Esophagus muscularis mucosa (tissue), 4 donors: ENCODE data around the gene CREM. TPM values are rescaled to one million over a fixed set of nuclear protein-coding genes. Genes with fewer than 3 reads are reported as not detected.

Experiments
- DNase-seq: peaks from one replicate; pipeline ENCODE4 v3.0.0-alpha.2; 2017; ENCODE audit errors: extremely low spot score
- H3K27ac ChIP-seq, 4 donors: fragments of 200-600 bp; sonication (generic); replicated peaks in 1 of 4; 1 replicate in 3 of 4; 2 replicates in 1 of 4; pipeline ENCODE4 v1.5.1; 2016 to 2019; ENCODE audit warnings: mild to moderate bottlenecking in 1 of 4
- H3K27me3 ChIP-seq, 4 donors: fragments of 200-600 bp; sonication (generic); one replicate each; pipeline versions ENCODE4 v1.5.1 to v1.6.0; 2016 to 2019
- H3K36me3 ChIP-seq, 4 donors: fragments of 200-600 bp; sonication (generic); one replicate each; pipeline ENCODE4 v1.5.1; 2016 to 2019
- H3K4me1 ChIP-seq, 4 donors: fragments of 200-600 bp; sonication (generic); one replicate each; pipeline ENCODE4 v1.5.1; 2016 to 2019
- H3K4me3 ChIP-seq, 4 donors: fragments of 200-600 bp; sonication (generic); 1 replicate in 2 of 4; 2 replicates in 2 of 4; pipeline ENCODE4 v1.5.1; 2016 to 2019; ENCODE audit warnings: mild to moderate bottlenecking in 4 of 4, moderate library complexity in 1 of 4
- H3K9me3 ChIP-seq, 4 donors: fragments of 200-600 bp; sonication (generic); 1 replicate in 3 of 4; 2 replicates in 1 of 4; pipeline ENCODE4 v1.5.1; 2016 to 2019
- EP300 ChIP-seq: sonication (generic); formaldehyde crosslinking; IDR thresholded peaks from one replicate; pipeline ENCODE4 v1.6.1; 2017; ENCODE audit warnings: antibody characterized with exemption
- POLR2A ChIP-seq: fragments of 450-650 bp; IDR thresholded peaks from one replicate; pipeline ENCODE4 v1.6.1; 2017; ENCODE audit warnings: antibody characterized with exemption, moderate library complexity, mild to moderate bottlenecking, low read depth
- POLR2AphosphoS5 ChIP-seq, 2 donors: sonication (generic); formaldehyde crosslinking; IDR thresholded peaks; one replicate each; pipeline ENCODE4 v1.6.1; 2017; ENCODE audit warnings: antibody characterized with exemption in 2 of 2
- WGBS: methylation state at CpG from one replicate; pipeline ENCODE4 v1.1.5; 2018; 5-methylcytosine and 5-hydroxymethylcytosine counted together
- intact Hi-C: fragments of 100-400 bp; cut with DNase I; formaldehyde crosslinking; loops from one replicate; pipeline ENCODE4 v1.15.1; 2023
- total RNA-seq, 4 donors: library from RNA; depleted of rRNA; stranded (reverse); fragments of >200 nt; gene quantifications; one replicate each; pipeline versions ENCODE4 v1.1.0 to v1.2.1, GENCODE V29; 2016
- TF ChIP-seq, protein P1 (sequence below), 3 experiments: fragments of 200-600 bp in 2 of 3; fragments of 450-650 bp in 1 of 3; sonication (generic) in 2 of 3; IDR thresholded peaks; one replicate each; pipeline ENCODE4 v1.5.1; 2017 to 2019; ENCODE audit warnings: antibody characterized with exemption in 3 of 3, mild to moderate bottlenecking in 2 of 3, moderate library complexity in 1 of 3

The CREM gene
- total RNA-seq, 4 donors from 2014 or later: 25.7 to 65.9 (median 29.5) TPM

GRCh38 chr10:35194471-35194870, 67.8 kb downstream of the CREM start:
- no peaks in the 10 kb centered on the region for H3K27me3 ChIP-seq
- intact Hi-C loops: no loop called here
- H3K27ac ChIP-seq: peak overlapping the region; percentile 88 to 94 (median 90)
- H3K4me3 ChIP-seq: no peak overlapping the region
- H3K4me1 ChIP-seq: peaks cover 11 to 12% (median 11%) of the 10 kb centered on the region in 4 donors
- DNase-seq: no peak
- no peaks in the 10 kb centered on the region for H3K36me3 ChIP-seq
- TF ChIP-seq, protein P1, sequence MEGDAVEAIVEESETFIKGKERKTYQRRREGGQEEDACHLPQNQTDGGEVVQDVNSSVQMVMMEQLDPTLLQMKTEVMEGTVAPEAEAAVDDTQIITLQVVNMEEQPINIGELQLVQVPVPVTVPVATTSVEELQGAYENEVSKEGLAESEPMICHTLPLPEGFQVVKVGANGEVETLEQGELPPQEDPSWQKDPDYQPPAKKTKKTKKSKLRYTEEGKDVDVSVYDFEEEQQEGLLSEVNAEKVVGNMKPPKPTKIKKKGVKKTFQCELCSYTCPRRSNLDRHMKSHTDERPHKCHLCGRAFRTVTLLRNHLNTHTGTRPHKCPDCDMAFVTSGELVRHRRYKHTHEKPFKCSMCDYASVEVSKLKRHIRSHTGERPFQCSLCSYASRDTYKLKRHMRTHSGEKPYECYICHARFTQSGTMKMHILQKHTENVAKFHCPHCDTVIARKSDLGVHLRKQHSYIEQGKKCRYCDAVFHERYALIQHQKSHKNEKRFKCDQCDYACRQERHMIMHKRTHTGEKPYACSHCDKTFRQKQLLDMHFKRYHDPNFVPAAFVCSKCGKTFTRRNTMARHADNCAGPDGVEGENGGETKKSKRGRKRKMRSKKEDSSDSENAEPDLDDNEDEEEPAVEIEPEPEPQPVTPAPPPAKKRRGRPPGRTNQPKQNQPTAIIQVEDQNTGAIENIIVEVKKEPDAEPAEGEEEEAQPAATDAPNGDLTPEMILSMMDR (IDR thresholded peaks at IDR 0.05): no peak
- TF ChIP-seq EP300 (no peak), POLR2A (no peak), POLR2AphosphoS5 (IDR thresholded peaks at IDR 0.05) (no peak)
- no peaks in the 10 kb centered on the region for H3K9me3 ChIP-seq

- intact Hi-C loops: loop anchor here (1.0 kb wide), 1 partner anchor 69 kb away; the partner anchor contains the start of gene CREM
- 58% methylated on average over 1 of the region's 1 CpG for WGBS
- DNase-seq: no peak
- TF ChIP-seq POLR2AphosphoS5 (IDR thresholded peaks at IDR 0.05): no peak
- H3K36me3 ChIP-seq: no peaks in the 10 kb centered on the region
- no peaks in the 10 kb centered on the region for H3K9me3 ChIP-seq
- H3K27me3 ChIP-seq: no peaks in the 10 kb centered on the region
- H3K4me3 ChIP-seq: peak overlapping the region; percentile 45 to 57 (median 56)
- H3K4me1 ChIP-seq: peaks cover 11 to 12% (median 11%) of the 10 kb centered on the region in 4 donors
- peak overlapping the region; percentile 88 to 94 (median 90) for H3K27ac ChIP-seq
Measured at GRCh38 chr10:35194906-35195305, 68.3 kb downstream of the CREM start.

GRCh38 chr10:35195361-35196306, 69.0 kb downstream of the CREM start:
- peak overlapping the region; percentile 45 to 57 (median 56) for H3K4me3 ChIP-seq
- no peaks in the 10 kb centered on the region for H3K36me3 ChIP-seq
- no peak for DNase-seq
- TF ChIP-seq, protein P1 (IDR thresholded peaks at IDR 0.05): peak; percentile 89 to 94 (median 91)
- peak; percentile 65 for TF ChIP-seq EP300
- no peak for TF ChIP-seq POLR2A
- TF ChIP-seq POLR2AphosphoS5 (IDR thresholded peaks at IDR 0.05): peak; percentile 82 to 87
- H3K9me3 ChIP-seq: no peaks in the 10 kb centered on the region
- peaks cover 11 to 12% (median 11%) of the 10 kb centered on the region in 4 donors for H3K4me1 ChIP-seq
- intact Hi-C loops: loop anchor here (1.0 kb wide), 1 partner anchor 69 kb away; the partner anchor contains the start of gene CREM
- 1% methylated on average over 15 of the region's 15 CpGs for WGBS
- no peaks in the 10 kb centered on the region for H3K27me3 ChIP-seq
- H3K27ac ChIP-seq: peak overlapping the region; percentile 88 to 94 (median 90)

DNA sequence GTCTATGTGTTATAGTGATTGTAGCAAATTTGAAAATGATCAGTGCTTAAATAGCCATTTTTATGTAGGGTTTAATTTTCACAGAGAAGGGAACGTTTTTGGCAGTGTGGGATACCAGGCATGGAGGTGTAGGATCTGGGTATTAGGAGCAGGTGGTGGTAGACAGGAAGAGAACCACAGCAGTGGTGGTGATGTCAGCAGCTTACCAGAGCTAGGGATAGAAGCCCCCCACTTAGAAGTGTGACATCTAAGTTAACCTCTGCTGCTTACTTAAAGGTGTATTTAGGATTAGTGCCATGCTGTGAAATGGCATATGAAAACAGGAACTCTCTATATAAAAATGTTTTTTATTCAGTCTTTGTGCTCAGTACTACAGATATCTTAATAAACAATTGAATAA, 73.8 kb downstream of the CREM start:
- no peak for DNase-seq
- Histone ChIP-seq H3K4me3 (no peak overlapping the region), H3K36me3 (no peaks in the 10 kb centered on the region), H3K27me3 (no peaks in the 10 kb centered on the region), H3K27ac (no peak overlapping the region), H3K4me1 (peaks cover 3 to 14% (median 6%) of the 10 kb centered on the region in 4 donors), H3K9me3 (no peaks in the 10 kb centered on the region)
- intact Hi-C loops: no loop called here
- WGBS: 64% methylated on average over 1 of the region's 1 CpG
- TF ChIP-seq POLR2AphosphoS5 (IDR thresholded peaks at IDR 0.05) (no peak), EP300 (no peak), POLR2A (no peak)
- TF ChIP-seq, protein P1 (IDR thresholded peaks at IDR 0.05): no peak

DNA sequence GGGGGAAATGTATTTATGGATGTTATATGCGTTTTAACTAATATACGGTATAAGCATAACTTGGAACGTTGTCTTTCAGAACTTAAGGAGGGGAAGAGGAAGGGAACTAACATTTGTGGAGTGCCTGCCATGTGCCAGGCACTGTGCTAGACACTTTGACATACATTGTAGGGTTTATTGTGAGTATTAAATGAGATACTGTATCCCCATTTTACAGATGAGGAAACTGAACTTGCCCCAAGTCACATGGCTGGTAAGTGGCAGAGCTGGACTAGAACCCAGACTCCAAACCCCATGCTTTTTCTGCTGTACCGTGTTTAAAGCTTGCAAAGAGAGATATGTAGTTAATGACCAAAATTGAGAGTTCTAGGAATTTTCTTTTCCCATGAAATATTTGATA, 74.6 kb downstream of the CREM start:
- Histone ChIP-seq H3K9me3 (no peaks in the 10 kb centered on the region), H3K4me1 (peaks cover 3 to 14% (median 5%) of the 10 kb centered on the region in 4 donors), H3K27ac (no peak overlapping the region), H3K36me3 (no peaks in the 10 kb centered on the region), H3K27me3 (no peaks in the 10 kb centered on the region), H3K4me3 (no peak overlapping the region)
- 95% methylated on average over 4 of the region's 4 CpGs for WGBS
- DNase-seq: no peak
- TF ChIP-seq EP300 (no peak), POLR2AphosphoS5 (IDR thresholded peaks at IDR 0.05) (no peak), POLR2A (no peak)
- TF ChIP-seq, protein P1 (IDR thresholded peaks at IDR 0.05): no peak
- intact Hi-C loops: no loop called here
